ENCODE data around the gene ITGA2B.

DNA sequence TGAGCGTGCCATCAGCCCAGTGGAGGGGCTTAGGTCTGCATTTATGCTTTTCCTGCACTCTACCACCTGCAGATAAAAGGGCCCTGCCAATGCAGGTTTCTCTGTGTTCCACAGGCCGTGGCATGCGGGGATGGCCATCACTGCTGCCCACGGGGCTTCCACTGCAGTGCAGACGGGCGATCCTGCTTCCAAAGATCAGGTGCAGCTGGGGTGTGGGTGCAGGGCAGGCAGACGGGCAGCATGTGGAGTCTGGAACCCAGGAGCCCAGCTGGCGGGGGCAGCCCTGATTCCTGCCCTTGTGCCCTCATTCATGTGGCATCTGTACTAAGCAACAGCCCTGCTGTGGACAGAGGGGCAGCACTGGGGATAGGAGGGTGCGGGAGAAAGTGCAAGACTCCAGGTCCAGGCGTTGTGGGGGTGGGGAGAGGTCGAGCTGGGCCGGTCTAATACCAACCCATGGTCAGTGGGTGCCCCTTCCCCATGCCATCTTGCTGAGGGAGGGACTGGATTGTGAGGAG is 39.8 kb downstream of the ITGA2B start:
- TF ChIP-seq, protein P1, sequence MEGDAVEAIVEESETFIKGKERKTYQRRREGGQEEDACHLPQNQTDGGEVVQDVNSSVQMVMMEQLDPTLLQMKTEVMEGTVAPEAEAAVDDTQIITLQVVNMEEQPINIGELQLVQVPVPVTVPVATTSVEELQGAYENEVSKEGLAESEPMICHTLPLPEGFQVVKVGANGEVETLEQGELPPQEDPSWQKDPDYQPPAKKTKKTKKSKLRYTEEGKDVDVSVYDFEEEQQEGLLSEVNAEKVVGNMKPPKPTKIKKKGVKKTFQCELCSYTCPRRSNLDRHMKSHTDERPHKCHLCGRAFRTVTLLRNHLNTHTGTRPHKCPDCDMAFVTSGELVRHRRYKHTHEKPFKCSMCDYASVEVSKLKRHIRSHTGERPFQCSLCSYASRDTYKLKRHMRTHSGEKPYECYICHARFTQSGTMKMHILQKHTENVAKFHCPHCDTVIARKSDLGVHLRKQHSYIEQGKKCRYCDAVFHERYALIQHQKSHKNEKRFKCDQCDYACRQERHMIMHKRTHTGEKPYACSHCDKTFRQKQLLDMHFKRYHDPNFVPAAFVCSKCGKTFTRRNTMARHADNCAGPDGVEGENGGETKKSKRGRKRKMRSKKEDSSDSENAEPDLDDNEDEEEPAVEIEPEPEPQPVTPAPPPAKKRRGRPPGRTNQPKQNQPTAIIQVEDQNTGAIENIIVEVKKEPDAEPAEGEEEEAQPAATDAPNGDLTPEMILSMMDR (conservative IDR thresholded peaks at IDR 0.05; ENCODE audit: low read length) = no peak
- TF ChIP-seq EZH2phosphoT487 (IDR thresholded peaks at IDR 0.05; ENCODE audit: borderline replicate concordance, low read depth, low read length) = no peak
